ENCODE data around the gene ANKEF1.

- no peak for TF ChIP-seq CTCF (conservative IDR thresholded peaks at IDR 0.05; ENCODE audit: low read length)
- TF ChIP-seq EZH2phosphoT487 (IDR thresholded peaks at IDR 0.05; ENCODE audit: borderline replicate concordance), result no peak
These were observed 49.0 kb upstream of the ANKEF1 start for GRCh38 chr20:9985773-9986172.
